ENCODE data around the gene PRR13. TPM values are rescaled to one million over a fixed set of nuclear protein-coding genes. Genes with fewer than 3 reads are reported as not detected.

PRR13 gene
- total and polyA plus RNA-seq, 2 of the 8 experiments (the other 6 are each of a cell fraction or from before 2014, with no cell fraction given): 82.9 to 185 TPM

GRCh38 chr12:53453953-53454640 lies 12.6 kb downstream of the PRR13 start:
- POLR2A ChIA-PET (ENCODE audit: partially characterized antibody): interaction anchor here (0.8 to 57.6 kb wide), 20 partner anchors 9 to 273 kb away, joined by 3 to 3397 read pairs (median 4); partner anchors contain the start of genes AMHR2, CSAD, MAP3K12 and NPFF
- peak overlapping the region in 1 of 4 experiments; percentile 44; a peak in 1 of 7 replicates for H3K9ac ChIP-seq (replicated peaks in 1 of 4; ENCODE audit: extremely low read depth in 1 of 4, low read depth in 3 of 4, low read length in 3 of 4)
- H2AK5ac ChIP-seq (ENCODE audit: low read depth, low read length): no peak overlapping the region

More at GRCh38 chr12:53453953-53454640, 12.6 kb downstream of the PRR13 start:
- DNase-seq (ENCODE audit: low read depth in 1 of 2, low spot score in 2 of 2): no peak
- no peaks in the 10 kb centered on the region for H3K27me3 ChIP-seq (replicated peaks in 1 of 4; ENCODE audit: control insufficient read depth in 3 of 4, extremely low read depth in 1 of 4, insufficient read depth in 3 of 4, low read length in 3 of 4)
- H3K18ac ChIP-seq (ENCODE audit: extremely low read depth, low read length): no peak overlapping the region
- CTCF ChIA-PET (ENCODE audit: partially characterized antibody): interaction anchor here (0.9 to 4.0 kb wide), 7 partner anchors 9 to 127 kb away, joined by 3 to 24 read pairs (median 6); no protein-coding TSS in a partner anchor
- H3K27ac ChIP-seq (ENCODE audit: low read depth, low read length): no peak overlapping the region
- H3K14ac ChIP-seq (ENCODE audit: insufficient read length): no peak overlapping the region
- no peak overlapping the region for H2BK12ac ChIP-seq (ENCODE audit: low read depth, low read length)
- TF ChIP-seq EP300 (IDR thresholded peaks at IDR 0.05; ENCODE audit: borderline replicate concordance in 1 of 2, low read depth in 2 of 2, low read length in 2 of 2): no peak
- TF ChIP-seq BACH1 (IDR thresholded peaks at IDR 0.05; ENCODE audit: low read length): no peak
- no peak for TF ChIP-seq SIN3A (conservative IDR thresholded peaks at IDR 0.05 in 1 of 2, IDR thresholded peaks at IDR 0.05 in 1 of 2; ENCODE audit: low read depth in 1 of 2, low read length in 2 of 2)
- TF ChIP-seq KDM1A (IDR thresholded peaks at IDR 0.05; ENCODE audit: borderline replicate concordance, low read length): no peak
- TF ChIP-seq, protein P1, sequence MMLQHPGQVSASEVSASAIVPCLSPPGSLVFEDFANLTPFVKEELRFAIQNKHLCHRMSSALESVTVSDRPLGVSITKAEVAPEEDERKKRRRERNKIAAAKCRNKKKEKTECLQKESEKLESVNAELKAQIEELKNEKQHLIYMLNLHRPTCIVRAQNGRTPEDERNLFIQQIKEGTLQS (IDR thresholded peaks at IDR 0.05; ENCODE audit: insufficient read depth, low read depth, low read length): no peak
- peak in 1 of 2 experiments; percentile 3; a peak in 1 of 3 replicates for TF ChIP-seq POLR2A (IDR thresholded peaks at IDR 0.05; ENCODE audit: control extremely low read depth in 1 of 2, low read depth in 2 of 2, low read length in 2 of 2)
- no peak overlapping the region for H3K4ac ChIP-seq (replicated peaks; ENCODE audit: insufficient read length, low read depth, low read length)
- peak overlapping the region; percentile 89 to 99 (median 94); a peak in 7 of 8 replicates for H3K4me3 ChIP-seq (ENCODE audit: extremely low read depth in 1 of 4, insufficient read depth in 2 of 4, low read depth in 3 of 4, low read length in 4 of 4)
- peaks cover 29 to 65% of the 10 kb centered on the region in 2 experiments for H3K79me2 ChIP-seq (ENCODE audit: control insufficient read depth in 1 of 2, insufficient read depth in 2 of 2, low read length in 2 of 2)
- H2BK15ac ChIP-seq (ENCODE audit: low read length): no peak overlapping the region
- H3K23me2 ChIP-seq (ENCODE audit: low read depth, low read length): peaks cover 7% of the 10 kb centered on the region
- H3K4me2 ChIP-seq (ENCODE audit: insufficient read depth in 1 of 2, low read depth in 2 of 2, low read length in 2 of 2): peak overlapping the region; percentile 73 to 81
- H2BK120ac ChIP-seq (replicated peaks; ENCODE audit: low read depth, low read length): no peak overlapping the region
- no peak overlapping the region for H4K5ac ChIP-seq (ENCODE audit: insufficient read length, low read depth, low read length)
- peaks cover 7% of the 10 kb centered on the region; the same call in 1 of the 2 replicates for H3K79me1 ChIP-seq (ENCODE audit: low read depth, low read length)
- H2BK5ac ChIP-seq (ENCODE audit: low read depth, low read length): no peak overlapping the region
- H4K20me1 ChIP-seq (replicated peaks in 1 of 2; ENCODE audit: control insufficient read depth in 1 of 2, insufficient read depth in 2 of 2, low read length in 2 of 2): peaks cover 31 to 32% of the 10 kb centered on the region in 2 experiments
- H3K56ac ChIP-seq (replicated peaks; ENCODE audit: insufficient read length, low read depth, low read length): no peak overlapping the region
- no peaks in the 10 kb centered on the region for H3K9me3 ChIP-seq (ENCODE audit: insufficient read depth in 2 of 2, low read depth in 1 of 2, low read length in 1 of 2)
- H3K23ac ChIP-seq (ENCODE audit: insufficient read length): no peak overlapping the region
- H3K36me3 ChIP-seq (ENCODE audit: control insufficient read depth in 2 of 4, insufficient read depth in 4 of 4, low read length in 3 of 4): peaks cover 43 to 59% (median 50%) of the 10 kb centered on the region in 4 experiments
- 81% methylated on average over 6 of the region's 6 CpGs; no CpG with 5 or more reads in 1 of the 2 experiments for WGBS, 2 experiments (ENCODE audit: extremely low coverage in 1 of 2, insufficient coverage in 1 of 2, insufficient read length in 1 of 2, insufficient replicate concordance in 2 of 2, low coverage in 1 of 2, low lambda C conversion rate in 2 of 2, missing lambda C conversion rate in 1 of 2)
- peaks cover 0 to 8% (median 2%) of the 10 kb centered on the region in 4 experiments; a peak in 3 of 7 replicates for H3K4me1 ChIP-seq (replicated peaks in 1 of 4; ENCODE audit: control insufficient read depth in 3 of 4, insufficient read depth in 4 of 4, low read length in 3 of 4)
- H2BK20ac ChIP-seq (ENCODE audit: low read length): no peak overlapping the region
- no peak overlapping the region for H4K91ac ChIP-seq (replicated peaks; ENCODE audit: insufficient read length, low read length)
- no peak overlapping the region for H4K8ac ChIP-seq (ENCODE audit: extremely low read depth, insufficient read depth, low read length)
- FAIRE-seq: no peak
- H2AFZ ChIP-seq (ENCODE audit: low read length): no peak overlapping the region
